HCT116 (cell line): Measurements from ENCODE around the gene EYA3. TPM values are rescaled to one million over a fixed set of nuclear protein-coding genes. Genes with fewer than 3 reads are reported as not detected.

Experiments used
- ATAC-seq: fragments of 200-7000 bp; cut with Tn5 transposase; 2 replicates; pipeline ENCODE4 v1.9.1; 2020; ENCODE audit warnings: mild to moderate bottlenecking, moderate library complexity
- BruUV-seq: library from RNA; stranded (reverse); fragments of 400-500 nt; replicated peaks from 2 replicates; lab custom pipeline; 2021; lab: Mats Ljungman, UMichigan
- CTCF ChIA-PET: fragments of 300-600 bp; sonication (Branson Sonifier 250); formaldehyde crosslinking; loops from one replicate; lab custom pipeline; 2021; ENCODE audit warnings: antibody characterized with exemption; lab: Charles Lee
- POLR2A ChIA-PET: fragments of 300-600, 350-600 bp; sonication (Branson Sonifier 250); formaldehyde crosslinking; loops from one replicate; lab custom pipeline; 2021; ENCODE audit warnings: antibody characterized with exemption; lab: Charles Lee
- RAD21 ChIA-PET, 2 experiments: fragments of 300-600 bp; sonication (Branson Sonifier 250); formaldehyde crosslinking; loops; one replicate each; lab custom pipeline; 2023; ENCODE audit warnings: low total read pairs in 2 of 2; ENCODE audit not compliant: uncharacterized antibody in 2 of 2, unreplicated experiment in 2 of 2, low non-redundant PET in 1 of 2; lab: Charles Lee
- DNase-seq: peaks from one replicate; pipeline ENCODE4 v3.0.0-alpha.2; 2010; ENCODE audit warnings: low read depth, low spot score
- H2AFZ ChIP-seq: fragments of 200-600 bp; shearing (Covaris generic), sonication (generic); 2 replicates; pipeline ENCODE4 v1.6.1; 2017; ENCODE audit warnings: low read depth, mixed run types, mixed read lengths, antibody characterized with exemption, low read length; ENCODE audit not compliant: poor library complexity, severe bottlenecking
- H3K27ac ChIP-seq: 2 replicates; pipeline ENCODE4 v1.5.1; 2012; ENCODE audit warnings: low read depth, low read length
- H3K27me3 ChIP-seq: fragments of 200-600 bp; sonication (generic); 2 replicates; pipeline ENCODE4 v1.6.1; 2016; ENCODE audit warnings: mixed run types, low read length, mixed read lengths; ENCODE audit not compliant: insufficient read depth
- H3K36me3 ChIP-seq, 2 experiments: fragments of 200-500 bp in 1 of 2; fragments of 200-600 bp in 1 of 2; sonication (Bioruptor generic) in 1 of 2; sonication (generic) in 1 of 2; 2 replicates each; pipeline versions ENCODE4 v1.5.1 to v1.6.1; 2014 to 2016; ENCODE audit warnings: low read length in 2 of 2, inconsistent platforms in 1 of 2, mixed read lengths in 1 of 2, mixed run types in 1 of 2; ENCODE audit not compliant: insufficient read depth in 2 of 2, control insufficient read depth in 1 of 2
- H3K4me1 ChIP-seq, 2 experiments: fragments of 200-600 bp in 1 of 2; sonication (generic) in 1 of 2; 2 replicates each; pipeline versions ENCODE4 v1.5.1 to v1.6.1; 2012 to 2017; ENCODE audit warnings: low read length in 2 of 2, inconsistent platforms in 1 of 2, mild to moderate bottlenecking in 1 of 2, mixed read lengths in 1 of 2, mixed run types in 1 of 2, moderate library complexity in 1 of 2; ENCODE audit not compliant: insufficient read depth in 2 of 2, control insufficient read depth in 1 of 2
- H3K4me2 ChIP-seq: fragments of 200-600 bp; sonication (generic); 2 replicates; pipeline ENCODE4 v1.6.1; 2017; ENCODE audit warnings: mixed run types, low read length, mixed read lengths
- H3K4me3 ChIP-seq, 2 experiments: fragments of 200-600 bp in 1 of 2; sonication (generic) in 1 of 2; replicated peaks in 1 of 2; 2 replicates each; pipeline ENCODE4 v1.5.1; 2011 to 2016; ENCODE audit warnings: low read length in 2 of 2, control low read depth in 1 of 2, low read depth in 1 of 2, mild to moderate bottlenecking in 1 of 2, mixed read lengths in 1 of 2, mixed run types in 1 of 2
- H3K79me2 ChIP-seq: fragments of 200-600 bp; sonication (generic); 2 replicates; pipeline ENCODE4 v1.6.1; 2017; ENCODE audit warnings: mild to moderate bottlenecking, mixed run types, low read length, moderate library complexity, mixed read lengths; ENCODE audit not compliant: insufficient read depth
- H3K9ac ChIP-seq: fragments of 200-600 bp; sonication (generic); 2 replicates; pipeline ENCODE4 v1.6.1; 2016; ENCODE audit warnings: low read length, mixed read lengths
- H3K9me2 ChIP-seq: fragments of 200-600 bp; sonication (generic), shearing (Covaris generic); 2 replicates; pipeline ENCODE4 v1.6.1; 2017; ENCODE audit warnings: mixed run types, mild to moderate bottlenecking, moderate library complexity; ENCODE audit not compliant: insufficient read depth
- H3K9me3 ChIP-seq, 2 experiments: fragments of 200-500 bp in 1 of 2; fragments of 200-600 bp in 1 of 2; sonication (Bioruptor generic) in 1 of 2; sonication (generic) in 1 of 2; 2 replicates each; pipeline ENCODE4 v1.6.1; 2014 to 2017; ENCODE audit warnings: low read length in 2 of 2, mixed read lengths in 2 of 2, inconsistent platforms in 1 of 2, low read depth in 1 of 2, mild to moderate bottlenecking in 1 of 2, mixed run types in 1 of 2, moderate library complexity in 1 of 2; ENCODE audit not compliant: control insufficient read depth in 1 of 2, insufficient read depth in 1 of 2
- H4K20me1 ChIP-seq: fragments of 200-600 bp; sonication (generic), shearing (Covaris generic); 2 replicates; pipeline ENCODE4 v1.6.1; 2017; ENCODE audit warnings: mixed run types, mild to moderate bottlenecking, moderate library complexity; ENCODE audit not compliant: insufficient read depth
- EZH2 ChIP-seq: fragments of 200-600 bp; sonication (generic); IDR thresholded peaks from 2 replicates; pipeline ENCODE4 v1.6.1; 2017; ENCODE audit warnings: antibody characterized with exemption, mixed run types
- EZH2phosphoT487 ChIP-seq: fragments of 200-600 bp; IDR thresholded peaks from 2 replicates; pipeline ENCODE4 v1.6.1; 2018; ENCODE audit warnings: antibody characterized with exemption, borderline replicate concordance
- POLR2A ChIP-seq: IDR thresholded peaks from 2 replicates; pipeline ENCODE4 v1.7.0; 2011; ENCODE audit warnings: borderline replicate concordance; ENCODE audit not compliant: insufficient read depth, insufficient read length; ENCODE audit errors: extremely low read depth
- POLR2AphosphoS5 ChIP-seq: IDR thresholded peaks from 2 replicates; pipeline ENCODE4 v1.6.1; 2011; ENCODE audit warnings: mild to moderate bottlenecking, low read depth, low read length, moderate library complexity
- RAD21 ChIP-seq: IDR thresholded peaks from 2 replicates; pipeline ENCODE4 v1.6.1; 2012; ENCODE audit warnings: low read depth, mild to moderate bottlenecking
- SRF ChIP-seq: IDR thresholded peaks from 2 replicates; pipeline ENCODE4 v1.6.1; 2012; ENCODE audit warnings: low read depth
- YY1 ChIP-seq: IDR thresholded peaks from 2 replicates; pipeline ENCODE4 v1.6.1; 2011; ENCODE audit warnings: low read length, low read depth, moderate library complexity, mild to moderate bottlenecking; ENCODE audit not compliant: insufficient replicate concordance; ENCODE audit errors: extremely low read depth
- ZFX ChIP-seq: fragments of 450-650 bp; IDR thresholded peaks from 2 replicates; pipeline ENCODE4 v1.6.1; 2017
- ZNF274 ChIP-seq: fragments of 200-500 bp; sonication (Bioruptor generic); IDR thresholded peaks from 2 replicates; pipeline ENCODE4 v1.6.1; 2014; ENCODE audit warnings: mild to moderate bottlenecking, low read depth, low read length, inconsistent platforms
- intact Hi-C: fragments of 100-400 bp; cut with micrococcal nuclease; formaldehyde crosslinking; loops from 2 replicates; pipeline ENCODE4 v1.10.0; 2022
- total RNA-seq: library from RNA; stranded (reverse); gene quantifications from one replicate; pipeline ENCODE4 v1.2.1, GENCODE V29; 2021; ENCODE audit not compliant: unreplicated experiment
- TF ChIP-seq, protein P1 (sequence below): IDR thresholded peaks from 2 replicates; pipeline ENCODE4 v1.6.1; 2012
- TF ChIP-seq, protein P2 (sequence below): IDR thresholded peaks from 2 replicates; pipeline ENCODE4 v1.6.1; 2012
- TF ChIP-seq, protein P3 (sequence below), 3 experiments: fragments of 200-600 bp in 1 of 3; sonication (generic) in 1 of 3; IDR thresholded peaks in 2 of 3; conservative IDR thresholded peaks in 1 of 3; 2 replicates each; pipeline ENCODE4 v1.5.1; 2012 to 2017; ENCODE audit warnings: low read depth in 2 of 3, low read length in 2 of 3, antibody characterized with exemption in 1 of 3, borderline replicate concordance in 1 of 3, control low read depth in 1 of 3, mild to moderate bottlenecking in 1 of 3, mixed read lengths in 1 of 3, mixed run types in 1 of 3, moderate library complexity in 1 of 3; ENCODE audit not compliant: insufficient read depth in 1 of 3

Gene EYA3
- total RNA-seq, 1 experiment from 2014 or later = 25.9 TPM

DNA sequence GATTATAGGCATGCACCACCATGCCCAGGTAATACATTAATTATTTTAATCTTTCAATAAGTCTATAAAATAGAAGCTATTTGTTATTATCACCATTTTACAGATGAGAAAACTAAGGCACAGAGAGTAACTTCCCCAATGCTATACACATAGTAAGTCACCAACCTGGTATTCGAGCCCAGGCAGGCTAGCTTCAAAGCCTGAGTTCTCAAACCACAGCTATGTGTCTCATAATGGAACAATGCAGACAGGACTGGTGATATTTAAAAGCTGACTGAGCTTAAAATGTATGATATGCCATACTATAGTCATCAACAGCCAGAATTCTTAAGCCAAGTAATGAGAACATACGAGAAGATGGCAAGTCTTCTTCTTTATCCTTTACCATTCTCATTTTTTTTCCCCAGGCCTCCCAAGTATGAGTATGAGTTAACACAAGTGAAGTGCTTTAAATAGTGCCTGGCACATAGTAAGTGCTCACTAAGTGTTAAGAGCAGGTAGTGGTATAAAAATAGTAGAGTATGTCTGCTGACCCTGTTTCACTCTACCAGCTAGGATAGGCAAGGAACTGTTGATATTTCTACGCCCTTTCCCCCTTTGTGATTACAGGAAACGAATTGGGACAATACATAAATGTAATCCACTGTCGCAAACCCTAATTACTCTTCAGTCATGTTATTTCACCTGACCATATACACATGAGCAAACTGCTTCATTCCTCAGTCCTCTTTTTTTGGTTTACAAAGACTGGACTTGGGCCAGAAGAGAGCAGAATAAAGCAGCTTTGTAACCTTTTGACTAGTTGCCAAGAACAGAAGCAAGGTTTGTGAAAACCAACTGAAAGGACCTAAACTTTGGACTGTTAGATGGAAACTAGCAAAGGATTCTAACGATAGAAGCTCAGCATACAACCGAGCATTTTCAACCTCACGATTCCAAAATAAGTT, 9.5 kb downstream of the EYA3 start (continued):
- no peak for TF ChIP-seq POLR2AphosphoS5
- no peak for TF ChIP-seq POLR2A

DNA sequence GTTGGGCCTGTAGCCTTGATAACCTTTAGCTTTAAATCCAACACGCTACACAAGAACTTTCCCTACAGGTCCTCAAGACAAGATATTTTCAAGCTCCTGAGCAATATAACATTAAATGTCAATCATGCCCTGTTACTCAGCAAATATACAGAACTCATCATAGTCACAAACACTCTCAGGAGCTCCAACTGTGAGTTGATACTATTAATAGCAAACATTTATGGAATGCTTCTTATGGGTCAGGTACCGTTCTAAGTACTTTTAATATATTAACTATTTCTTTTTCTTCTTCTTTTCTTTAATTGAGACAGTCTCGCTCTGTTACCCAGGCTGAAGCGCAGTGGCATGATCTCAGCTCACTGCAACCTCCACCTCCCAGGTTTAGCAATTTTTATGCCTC, 10.1 kb downstream of the EYA3 start:
- Histone ChIP-seq H3K4me1 (peaks cover 7 to 16% of the 10 kb centered on the region in 2 experiments), H3K27ac (no peak overlapping the region), H3K9me3 (no peaks in the 10 kb centered on the region), H3K79me2 (peaks cover 78% of the 10 kb centered on the region), H3K4me2 (no peak overlapping the region), H4K20me1 (0 out of 2 replicates have a peak, but pooled peaks cover 5% of the 10 kb centered on the region), H3K4me3 (no peak overlapping the region), H3K9ac (no peak overlapping the region), H3K9me2 (no peaks in the 10 kb centered on the region), H3K36me3 (no peaks in the 10 kb centered on the region; a peak in 1 of 4 replicates), H2AFZ (no peak overlapping the region), H3K27me3 (no peaks in the 10 kb centered on the region)
- CTCF ChIA-PET = interaction anchor here (0.6 to 1.9 kb wide), 3 partner anchors 10 to 26 kb away, joined by 3 to 7 read pairs (median 5); partner anchors contain the start of gene EYA3
- no peak for DNase-seq
- RAD21 ChIA-PET = no interaction called here
- BruUV-seq = no TSS peak
- no peak for ATAC-seq
- intact Hi-C loops = no loop called here
- TF ChIP-seq POLR2A = no peak
- no peak for TF ChIP-seq ZFX
- TF ChIP-seq EZH2phosphoT487 = no peak
- TF ChIP-seq SRF = no peak
- TF ChIP-seq, protein P1, sequence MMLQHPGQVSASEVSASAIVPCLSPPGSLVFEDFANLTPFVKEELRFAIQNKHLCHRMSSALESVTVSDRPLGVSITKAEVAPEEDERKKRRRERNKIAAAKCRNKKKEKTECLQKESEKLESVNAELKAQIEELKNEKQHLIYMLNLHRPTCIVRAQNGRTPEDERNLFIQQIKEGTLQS = no peak
- TF ChIP-seq YY1 = no peak
- no peak for TF ChIP-seq RAD21
- TF ChIP-seq, protein P2, sequence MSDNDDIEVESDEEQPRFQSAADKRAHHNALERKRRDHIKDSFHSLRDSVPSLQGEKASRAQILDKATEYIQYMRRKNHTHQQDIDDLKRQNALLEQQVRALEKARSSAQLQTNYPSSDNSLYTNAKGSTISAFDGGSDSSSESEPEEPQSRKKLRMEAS = no peak
- TF ChIP-seq, protein P3, sequence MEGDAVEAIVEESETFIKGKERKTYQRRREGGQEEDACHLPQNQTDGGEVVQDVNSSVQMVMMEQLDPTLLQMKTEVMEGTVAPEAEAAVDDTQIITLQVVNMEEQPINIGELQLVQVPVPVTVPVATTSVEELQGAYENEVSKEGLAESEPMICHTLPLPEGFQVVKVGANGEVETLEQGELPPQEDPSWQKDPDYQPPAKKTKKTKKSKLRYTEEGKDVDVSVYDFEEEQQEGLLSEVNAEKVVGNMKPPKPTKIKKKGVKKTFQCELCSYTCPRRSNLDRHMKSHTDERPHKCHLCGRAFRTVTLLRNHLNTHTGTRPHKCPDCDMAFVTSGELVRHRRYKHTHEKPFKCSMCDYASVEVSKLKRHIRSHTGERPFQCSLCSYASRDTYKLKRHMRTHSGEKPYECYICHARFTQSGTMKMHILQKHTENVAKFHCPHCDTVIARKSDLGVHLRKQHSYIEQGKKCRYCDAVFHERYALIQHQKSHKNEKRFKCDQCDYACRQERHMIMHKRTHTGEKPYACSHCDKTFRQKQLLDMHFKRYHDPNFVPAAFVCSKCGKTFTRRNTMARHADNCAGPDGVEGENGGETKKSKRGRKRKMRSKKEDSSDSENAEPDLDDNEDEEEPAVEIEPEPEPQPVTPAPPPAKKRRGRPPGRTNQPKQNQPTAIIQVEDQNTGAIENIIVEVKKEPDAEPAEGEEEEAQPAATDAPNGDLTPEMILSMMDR (IDR thresholded peaks at IDR 0.05 in 2 of 3, conservative IDR thresholded peaks at IDR 0.05 in 1 of 3; ENCODE audit: borderline replicate concordance in 1 of 3, insufficient read depth in 1 of 3, low read depth in 2 of 3, low read length in 2 of 3) = no peak
- TF ChIP-seq POLR2AphosphoS5 = no peak
- TF ChIP-seq EZH2 = no peak
- no peak for TF ChIP-seq ZNF274
- POLR2A ChIA-PET = interaction anchor here (1.6 kb wide), 1 partner anchor 10 kb away, joined by 3 read pairs; the partner anchor contains the start of gene EYA3
